Measurements from ENCODE around the gene HMG20A. TPM values are rescaled to one million over a fixed set of nuclear protein-coding genes. Genes with fewer than 3 reads are reported as not detected.

HMG20A gene
- total RNA-seq, 4 donors from 2014 or later, result 38.4 to 122 (median 41.6) TPM

GRCh38 chr15:77510066-77511057 lies 89.7 kb downstream of the HMG20A start:
- Histone ChIP-seq H3K36me3 (no peaks in the 10 kb centered on the region), H3K9me3 (no peaks in the 10 kb centered on the region), H3K27me3 (no peaks in the 10 kb centered on the region), H3K27ac (no peak overlapping the region), H3K4me1 (peaks cover 0 to 33% (median 8%) of the 10 kb centered on the region in 4 donors), H3K4me3 (no peak overlapping the region)
- no peak for DNase-seq
- TF ChIP-seq POLR2A (IDR thresholded peaks at IDR 0.05) (no peak), CTCF (IDR thresholded peaks at IDR 0.05) (no peak)

GRCh38 chr15:77511869-77512268 lies 91.2 kb downstream of the HMG20A start:
- no peaks in the 10 kb centered on the region for H3K36me3 ChIP-seq
- no peak for TF ChIP-seq POLR2A (IDR thresholded peaks at IDR 0.05)
- no peak for DNase-seq
- H3K4me1 ChIP-seq, result peaks cover 0 to 18% (median 6%) of the 10 kb centered on the region in 4 donors
- H3K4me3 ChIP-seq, result no peak overlapping the region
- no peaks in the 10 kb centered on the region for H3K27me3 ChIP-seq
- H3K9me3 ChIP-seq, result no peaks in the 10 kb centered on the region
- no peak overlapping the region for H3K27ac ChIP-seq

GRCh38 chr15:77513226-77513625 lies 92.5 kb downstream of the HMG20A start:
- no peak overlapping the region for H3K27ac ChIP-seq
- no peak overlapping the region for H3K4me3 ChIP-seq
- DNase-seq, result no peak
- H3K9me3 ChIP-seq, result no peaks in the 10 kb centered on the region
- H3K36me3 ChIP-seq, result no peaks in the 10 kb centered on the region
- no peaks in the 10 kb centered on the region for H3K27me3 ChIP-seq
- peaks cover 0 to 5% (median under 1%) of the 10 kb centered on the region in 4 donors for H3K4me1 ChIP-seq
- no peak for TF ChIP-seq POLR2A (IDR thresholded peaks at IDR 0.05)
- TF ChIP-seq CTCF (IDR thresholded peaks at IDR 0.05), result no peak

- H3K4me1 ChIP-seq, result no peaks in the 10 kb centered on the region
- no peak overlapping the region for H3K27ac ChIP-seq
- no peak overlapping the region for H3K4me3 ChIP-seq
- no peaks in the 10 kb centered on the region for H3K36me3 ChIP-seq
- no peak for TF ChIP-seq POLR2A (IDR thresholded peaks at IDR 0.05)
- TF ChIP-seq CTCF (IDR thresholded peaks at IDR 0.05), result no peak
- H3K27me3 ChIP-seq, result no peaks in the 10 kb centered on the region
- no peak for DNase-seq
- H3K9me3 ChIP-seq, result no peaks in the 10 kb centered on the region
These were observed 94.1 kb downstream of the HMG20A start for GRCh38 chr15:77514641-77515402.

GRCh38 chr15:77515613-77516012 lies 94.9 kb downstream of the HMG20A start:
- TF ChIP-seq POLR2A (IDR thresholded peaks at IDR 0.05) (no peak), CTCF (IDR thresholded peaks at IDR 0.05) (no peak)
- Histone ChIP-seq H3K36me3 (no peaks in the 10 kb centered on the region), H3K27ac (no peak overlapping the region), H3K4me1 (no peaks in the 10 kb centered on the region), H3K4me3 (no peak overlapping the region), H3K9me3 (no peaks in the 10 kb centered on the region), H3K27me3 (no peaks in the 10 kb centered on the region)
- no peak for DNase-seq

- no peaks in the 10 kb centered on the region for H3K36me3 ChIP-seq
- no peak overlapping the region for H3K27ac ChIP-seq
- no peaks in the 10 kb centered on the region for H3K9me3 ChIP-seq
- no peaks in the 10 kb centered on the region for H3K27me3 ChIP-seq
- H3K4me3 ChIP-seq, result no peak overlapping the region
- H3K4me1 ChIP-seq, result no peaks in the 10 kb centered on the region
- no peak for DNase-seq
- no peak for TF ChIP-seq POLR2A (IDR thresholded peaks at IDR 0.05)
- TF ChIP-seq CTCF (IDR thresholded peaks at IDR 0.05), result no peak
These were observed 95.4 kb downstream of the HMG20A start for GRCh38 chr15:77516076-77516475.

All from Peyer's patch (tissue), 4 donors.